ENCODE data around the gene NDUFS2. TPM values are rescaled to one million over a fixed set of nuclear protein-coding genes. Genes with fewer than 3 reads are reported as not detected.
A peak's percentile ranks its signal among the peaks of the same experiment; 100 is the strongest.

NDUFS2 gene
- total and polyA plus RNA-seq, 2 of the 8 experiments (the other 6 are each of a cell fraction or from before 2014, with no cell fraction given): 95.1 to 113 TPM

- peak overlapping the region; percentile 51 to 68 (median 64); a peak in 6 of 8 replicates for H3K4me3 ChIP-seq (ENCODE audit: extremely low read depth in 1 of 4, insufficient read depth in 2 of 4, low read depth in 3 of 4, low read length in 4 of 4)
- ChIA-PET POLR2A (ENCODE audit: partially characterized antibody) (interaction anchor here (0.7 to 3.6 kb wide), 10 partner anchors 7 to 55 kb away, joined by 3 to 23 read pairs (median 3); partner anchors contain the start of gene SDHC), CTCF (ENCODE audit: partially characterized antibody) (interaction anchor here (1.0 to 5.8 kb wide), 11 partner anchors 10 to 61 kb away, joined by 3 to 67 read pairs (median 10); partner anchors contain the start of genes ADAMTS4, NDUFS2 and TOMM40L)
- no peak overlapping the region for H2AFZ ChIP-seq (ENCODE audit: low read length)
- no peak overlapping the region for H2BK12ac ChIP-seq (ENCODE audit: low read depth, low read length)
- H3K79me2 ChIP-seq (ENCODE audit: control insufficient read depth in 1 of 2, insufficient read depth in 2 of 2, low read length in 2 of 2): no peaks in the 10 kb centered on the region
- H2BK15ac ChIP-seq (ENCODE audit: low read length): no peak overlapping the region
- FAIRE-seq: no peak
- no peak overlapping the region for H3K18ac ChIP-seq (ENCODE audit: extremely low read depth, low read length)
- H3K27me3 ChIP-seq (replicated peaks in 1 of 4; ENCODE audit: control insufficient read depth in 3 of 4, extremely low read depth in 1 of 4, insufficient read depth in 3 of 4, low read length in 3 of 4): peaks cover 7 to 25% (median 22%) of the 10 kb centered on the region in 4 experiments
- peaks cover 0 to 8% (median 3%) of the 10 kb centered on the region in 4 experiments; a peak in 3 of 7 replicates for H3K4me1 ChIP-seq (replicated peaks in 1 of 4; ENCODE audit: control insufficient read depth in 3 of 4, insufficient read depth in 4 of 4, low read length in 3 of 4)
- H3K56ac ChIP-seq (replicated peaks; ENCODE audit: insufficient read length, low read depth, low read length): no peak overlapping the region
- H2AK5ac ChIP-seq (ENCODE audit: low read depth, low read length): no peak overlapping the region
- peaks cover 0 to 3% (median 0%) of the 10 kb centered on the region in 4 experiments; a peak in 1 of 8 replicates for H3K36me3 ChIP-seq (ENCODE audit: control insufficient read depth in 2 of 4, insufficient read depth in 4 of 4, low read length in 3 of 4)
- H3K4me2 ChIP-seq (ENCODE audit: insufficient read depth in 1 of 2, low read depth in 2 of 2, low read length in 2 of 2): peak overlapping the region; percentile 79 to 94
- no peak overlapping the region for H2BK5ac ChIP-seq (ENCODE audit: low read depth, low read length)
- no peaks in the 10 kb centered on the region for H4K20me1 ChIP-seq (replicated peaks in 1 of 2; ENCODE audit: control insufficient read depth in 1 of 2, insufficient read depth in 2 of 2, low read length in 2 of 2)
- H2BK20ac ChIP-seq (ENCODE audit: low read length): no peak overlapping the region
- WGBS, 2 experiments (ENCODE audit: extremely low coverage in 1 of 2, insufficient coverage in 1 of 2, insufficient read length in 1 of 2, insufficient replicate concordance in 2 of 2, low coverage in 1 of 2, low lambda C conversion rate in 2 of 2, missing lambda C conversion rate in 1 of 2): 46% methylated on average over 6 of the region's 6 CpGs; no CpG with 5 or more reads in 1 of the 2 experiments
- TF ChIP-seq MAFK (IDR thresholded peaks at IDR 0.05; ENCODE audit: low read depth, low read length) (no peak), EGR1 (IDR thresholded peaks at IDR 0.05; ENCODE audit: borderline replicate concordance, low read depth, low read length) (no peak), EZH2 (IDR thresholded peaks at IDR 0.05; ENCODE audit: low read depth, low read length, severe bottlenecking) (peak; percentile 59)
- no peak overlapping the region for H4K5ac ChIP-seq (ENCODE audit: insufficient read length, low read depth, low read length)
- no peak overlapping the region for H4K8ac ChIP-seq (ENCODE audit: extremely low read depth, insufficient read depth, low read length)
- no peak for DNase-seq (ENCODE audit: low read depth in 1 of 2, low spot score in 2 of 2)
- no peak overlapping the region for H3K27ac ChIP-seq (ENCODE audit: low read depth, low read length)
- H4K91ac ChIP-seq (replicated peaks; ENCODE audit: insufficient read length, low read length): no peak overlapping the region
- H3K79me1 ChIP-seq (ENCODE audit: low read depth, low read length): no peaks in the 10 kb centered on the region
- H3K4ac ChIP-seq (replicated peaks; ENCODE audit: insufficient read length, low read depth, low read length): no peak overlapping the region
- H3K23me2 ChIP-seq (ENCODE audit: low read depth, low read length): peaks cover 9% of the 10 kb centered on the region
- peaks cover 11 to 12% of the 10 kb centered on the region in 2 experiments for H3K9me3 ChIP-seq (ENCODE audit: insufficient read depth in 2 of 2, low read depth in 1 of 2, low read length in 1 of 2)
- H3K14ac ChIP-seq (ENCODE audit: insufficient read length): no peak overlapping the region
- H3K9ac ChIP-seq (replicated peaks in 1 of 4; ENCODE audit: extremely low read depth in 1 of 4, low read depth in 3 of 4, low read length in 3 of 4): no peak overlapping the region; a peak in 1 of 7 replicates
- H3K23ac ChIP-seq (ENCODE audit: insufficient read length): no peak overlapping the region
- no peak overlapping the region for H2BK120ac ChIP-seq (replicated peaks; ENCODE audit: low read depth, low read length)
These were observed 57.2 kb downstream of the NDUFS2 start for GRCh38 chr1:161259345-161259702.

All from H1 (cell line).